ENCODE measurements around the gene SLC35F5. TPM values are rescaled to one million over a fixed set of nuclear protein-coding genes. Genes with fewer than 3 reads are reported as not detected.

SLC35F5 gene
- total and polyA plus RNA-seq, 2 of the 13 experiments (the other 11 are each of a cell fraction or from before 2014, with no cell fraction given) = 139 to 174 TPM

DNA sequence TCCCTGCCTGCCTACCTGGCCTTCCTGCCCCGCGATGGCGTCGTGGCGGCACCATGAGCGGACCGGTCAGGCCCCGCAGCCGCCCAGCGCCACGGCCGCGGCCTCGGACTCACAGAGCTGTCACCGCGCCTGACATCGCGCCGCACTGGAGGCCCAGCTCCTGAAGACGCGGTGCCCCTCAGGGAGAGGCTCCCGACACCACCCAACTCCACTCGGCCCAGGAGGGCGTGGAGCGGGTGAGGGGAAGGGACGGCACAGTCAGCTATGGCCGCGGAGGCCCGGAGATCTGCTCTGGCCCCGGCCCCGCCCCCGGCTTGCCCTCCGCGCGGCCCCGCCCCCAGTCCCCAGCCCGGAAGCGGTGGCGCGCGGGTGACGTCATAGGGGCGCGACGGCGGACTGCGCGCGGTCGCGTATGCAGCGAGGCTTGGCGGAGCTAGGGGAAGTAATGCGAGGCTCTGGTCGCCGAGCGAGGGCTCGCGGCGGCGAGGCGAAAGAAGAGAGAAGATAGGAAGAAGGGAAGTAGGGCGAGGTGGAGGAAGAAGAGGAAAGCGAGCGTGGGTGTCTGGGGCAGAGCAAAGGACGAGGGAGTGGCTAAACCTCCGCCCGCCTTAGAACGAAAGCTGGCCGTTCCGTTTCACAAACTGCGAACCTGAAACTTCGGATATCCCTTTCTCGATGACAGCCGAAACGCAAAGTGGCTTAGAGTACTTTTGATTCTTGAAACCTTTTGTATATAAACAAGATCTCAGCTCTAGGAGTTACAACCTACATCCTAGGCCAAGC is at the start of gene SLC35F5 (continued):
- TF ChIP-seq, protein P1, sequence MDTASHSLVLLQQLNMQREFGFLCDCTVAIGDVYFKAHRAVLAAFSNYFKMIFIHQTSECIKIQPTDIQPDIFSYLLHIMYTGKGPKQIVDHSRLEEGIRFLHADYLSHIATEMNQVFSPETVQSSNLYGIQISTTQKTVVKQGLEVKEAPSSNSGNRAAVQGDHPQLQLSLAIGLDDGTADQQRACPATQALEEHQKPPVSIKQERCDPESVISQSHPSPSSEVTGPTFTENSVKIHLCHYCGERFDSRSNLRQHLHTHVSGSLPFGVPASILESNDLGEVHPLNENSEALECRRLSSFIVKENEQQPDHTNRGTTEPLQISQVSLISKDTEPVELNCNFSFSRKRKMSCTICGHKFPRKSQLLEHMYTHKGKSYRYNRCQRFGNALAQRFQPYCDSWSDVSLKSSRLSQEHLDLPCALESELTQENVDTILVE (CRISPR knock-in tag; IDR thresholded peaks at IDR 0.05) = peak; percentile 85; the same call in 1 of the 2 replicates
- TF ChIP-seq IKZF4 (CRISPR knock-in tag; IDR thresholded peaks at IDR 0.05; ENCODE audit: borderline replicate concordance, low read depth, not compliant biosample characterization) = no peak
- peak; percentile 77; the same call in 1 of the 2 replicates for TF ChIP-seq ZNF431 (CRISPR knock-in tag; IDR thresholded peaks at IDR 0.05; ENCODE audit: borderline replicate concordance, low read depth)
- TF ChIP-seq HNRNPLL (IDR thresholded peaks at IDR 0.05; ENCODE audit: low read depth, low read length, poor library complexity, severe bottlenecking) = peak; percentile 40
- TF ChIP-seq, protein P2, sequence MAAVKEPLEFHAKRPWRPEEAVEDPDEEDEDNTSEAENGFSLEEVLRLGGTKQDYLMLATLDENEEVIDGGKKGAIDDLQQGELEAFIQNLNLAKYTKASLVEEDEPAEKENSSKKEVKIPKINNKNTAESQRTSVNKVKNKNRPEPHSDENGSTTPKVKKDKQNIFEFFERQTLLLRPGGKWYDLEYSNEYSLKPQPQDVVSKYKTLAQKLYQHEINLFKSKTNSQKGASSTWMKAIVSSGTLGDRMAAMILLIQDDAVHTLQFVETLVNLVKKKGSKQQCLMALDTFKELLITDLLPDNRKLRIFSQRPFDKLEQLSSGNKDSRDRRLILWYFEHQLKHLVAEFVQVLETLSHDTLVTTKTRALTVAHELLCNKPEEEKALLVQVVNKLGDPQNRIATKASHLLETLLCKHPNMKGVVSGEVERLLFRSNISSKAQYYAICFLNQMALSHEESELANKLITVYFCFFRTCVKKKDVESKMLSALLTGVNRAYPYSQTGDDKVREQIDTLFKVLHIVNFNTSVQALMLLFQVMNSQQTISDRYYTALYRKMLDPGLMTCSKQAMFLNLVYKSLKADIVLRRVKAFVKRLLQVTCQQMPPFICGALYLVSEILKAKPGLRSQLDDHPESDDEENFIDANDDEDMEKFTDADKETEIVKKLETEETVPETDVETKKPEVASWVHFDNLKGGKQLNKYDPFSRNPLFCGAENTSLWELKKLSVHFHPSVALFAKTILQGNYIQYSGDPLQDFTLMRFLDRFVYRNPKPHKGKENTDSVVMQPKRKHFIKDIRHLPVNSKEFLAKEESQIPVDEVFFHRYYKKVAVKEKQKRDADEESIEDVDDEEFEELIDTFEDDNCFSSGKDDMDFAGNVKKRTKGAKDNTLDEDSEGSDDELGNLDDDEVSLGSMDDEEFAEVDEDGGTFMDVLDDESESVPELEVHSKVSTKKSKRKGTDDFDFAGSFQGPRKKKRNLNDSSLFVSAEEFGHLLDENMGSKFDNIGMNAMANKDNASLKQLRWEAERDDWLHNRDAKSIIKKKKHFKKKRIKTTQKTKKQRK (IDR thresholded peaks at IDR 0.05; ENCODE audit: low read length) = no peak
- 0 out of 2 replicates have a peak, but pooled peaks have one; percentile 82 for TF ChIP-seq ZNF468 (CRISPR knock-in tag; IDR thresholded peaks at IDR 0.05)
- peak; percentile 98; the same call in 1 of the 2 replicates for TF ChIP-seq ZNF230 (CRISPR knock-in tag; IDR thresholded peaks at IDR 0.05)
- TF ChIP-seq ZMYM2 (CRISPR knock-in tag; IDR thresholded peaks at IDR 0.05) = no peak
- TF ChIP-seq, protein P3, sequence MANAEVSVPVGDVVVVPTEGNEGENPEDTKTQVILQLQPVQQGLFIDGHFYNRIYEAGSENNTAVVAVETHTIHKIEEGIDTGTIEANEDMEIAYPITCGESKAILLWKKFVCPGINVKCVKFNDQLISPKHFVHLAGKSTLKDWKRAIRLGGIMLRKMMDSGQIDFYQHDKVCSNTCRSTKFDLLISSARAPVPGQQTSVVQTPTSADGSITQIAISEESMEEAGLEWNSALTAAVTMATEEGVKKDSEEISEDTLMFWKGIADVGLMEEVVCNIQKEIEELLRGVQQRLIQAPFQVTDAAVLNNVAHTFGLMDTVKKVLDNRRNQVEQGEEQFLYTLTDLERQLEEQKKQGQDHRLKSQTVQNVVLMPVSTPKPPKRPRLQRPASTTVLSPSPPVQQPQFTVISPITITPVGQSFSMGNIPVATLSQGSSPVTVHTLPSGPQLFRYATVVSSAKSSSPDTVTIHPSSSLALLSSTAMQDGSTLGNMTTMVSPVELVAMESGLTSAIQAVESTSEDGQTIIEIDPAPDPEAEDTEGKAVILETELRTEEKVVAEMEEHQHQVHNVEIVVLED (CRISPR knock-in tag; IDR thresholded peaks at IDR 0.05; ENCODE audit: borderline replicate concordance) = peak; percentile 93
- TF ChIP-seq TEAD3 (CRISPR knock-in tag; optimal IDR thresholded peaks at IDR 0.05; ENCODE audit: borderline replicate concordance) = peak; percentile 45
- TF ChIP-seq ZNF792 (CRISPR knock-in tag; IDR thresholded peaks at IDR 0.05) = peak; percentile 96
- no peak for TF ChIP-seq MBD4 (IDR thresholded peaks at IDR 0.05; ENCODE audit: borderline replicate concordance, low read length)
- TF ChIP-seq, protein P4, sequence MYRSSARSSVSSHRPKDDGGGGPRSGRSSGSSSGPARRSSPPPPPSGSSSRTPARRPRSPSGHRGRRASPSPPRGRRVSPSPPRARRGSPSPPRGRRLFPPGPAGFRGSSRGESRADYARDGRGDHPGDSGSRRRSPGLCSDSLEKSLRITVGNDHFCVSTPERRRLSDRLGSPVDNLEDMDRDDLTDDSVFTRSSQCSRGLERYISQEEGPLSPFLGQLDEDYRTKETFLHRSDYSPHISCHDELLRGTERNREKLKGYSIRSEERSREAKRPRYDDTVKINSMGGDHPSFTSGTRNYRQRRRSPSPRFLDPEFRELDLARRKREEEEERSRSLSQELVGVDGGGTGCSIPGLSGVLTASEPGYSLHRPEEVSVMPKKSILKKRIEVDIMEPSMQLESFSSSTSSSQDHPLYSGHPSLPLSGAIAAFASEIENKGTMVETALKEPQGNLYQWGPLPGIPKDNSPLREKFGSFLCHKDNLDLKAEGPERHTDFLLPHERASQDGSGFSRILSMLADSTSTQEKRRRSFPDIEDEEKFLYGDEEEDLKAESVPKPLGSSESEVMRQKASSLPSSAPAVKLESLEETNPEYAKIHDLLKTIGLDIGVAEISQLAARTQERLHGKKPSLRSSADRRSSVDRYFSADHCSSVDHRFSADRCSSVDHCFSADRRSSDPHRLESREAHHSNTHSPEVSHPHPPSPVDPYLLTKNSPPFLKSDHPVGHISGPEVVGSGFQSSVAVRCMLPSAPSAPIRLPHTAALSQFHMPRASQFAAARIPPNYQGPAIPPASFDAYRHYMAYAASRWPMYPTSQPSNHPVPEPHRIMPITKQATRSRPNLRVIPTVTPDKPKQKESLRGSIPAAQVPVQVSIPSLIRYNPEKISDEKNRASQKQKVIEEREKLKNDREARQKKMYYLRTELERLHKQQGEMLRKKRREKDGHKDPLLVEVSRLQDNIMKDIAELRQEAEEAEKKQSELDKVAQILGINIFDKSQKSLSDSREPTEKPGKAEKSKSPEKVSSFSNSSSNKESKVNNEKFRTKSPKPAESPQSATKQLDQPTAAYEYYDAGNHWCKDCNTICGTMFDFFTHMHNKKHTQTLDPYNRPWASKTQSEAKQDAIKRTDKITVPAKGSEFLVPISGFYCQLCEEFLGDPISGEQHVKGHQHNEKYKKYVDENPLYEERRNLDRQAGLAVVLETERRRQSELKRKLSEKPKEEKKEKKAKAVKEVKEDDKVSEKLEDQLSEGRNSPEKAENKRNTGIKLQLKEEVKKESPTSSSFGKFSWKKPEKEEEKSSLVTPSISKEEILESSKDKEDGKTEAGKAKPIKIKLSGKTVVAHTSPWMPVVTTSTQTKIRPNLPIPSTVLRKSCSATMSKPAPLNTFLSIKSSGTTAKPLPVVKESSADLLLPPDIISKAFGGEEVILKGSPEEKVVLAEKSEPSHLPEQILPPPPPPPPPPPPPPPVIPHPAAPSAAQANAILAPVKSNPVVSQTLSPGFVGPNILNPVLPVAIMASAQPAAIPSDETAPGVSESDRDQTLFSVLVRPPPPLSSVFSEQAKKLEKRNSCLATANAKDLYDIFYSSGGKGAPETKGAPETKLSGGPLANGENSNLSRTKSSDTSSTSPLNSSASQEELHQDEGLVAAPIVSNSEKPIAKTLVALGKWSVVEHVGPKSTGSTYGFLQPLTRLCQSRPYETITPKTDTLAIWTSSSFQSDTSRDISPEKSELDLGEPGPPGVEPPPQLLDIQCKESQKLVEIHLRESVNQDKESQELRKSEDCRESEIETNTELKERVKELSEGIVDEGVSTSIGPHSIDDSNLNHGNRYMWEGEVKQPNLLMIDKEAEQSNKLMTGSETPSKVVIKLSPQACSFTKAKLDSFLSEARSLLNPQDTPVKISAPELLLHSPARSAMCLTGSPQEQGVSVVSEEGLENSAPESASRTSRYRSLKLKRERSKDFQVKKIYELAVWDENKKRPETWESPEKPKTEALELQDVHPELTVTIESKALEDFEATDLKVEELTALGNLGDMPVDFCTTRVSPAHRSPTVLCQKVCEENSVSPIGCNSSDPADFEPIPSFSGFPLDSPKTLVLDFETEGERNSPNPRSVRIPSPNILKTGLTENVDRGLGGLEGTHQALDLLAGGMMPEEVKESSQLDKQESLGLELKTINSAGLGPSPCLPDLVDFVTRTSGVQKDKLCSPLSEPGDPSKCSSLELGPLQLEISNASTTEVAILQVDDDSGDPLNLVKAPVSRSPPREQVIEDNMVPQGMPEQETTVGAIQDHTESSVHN (CRISPR knock-in tag; IDR thresholded peaks at IDR 0.05) = peak; percentile 99
